MM.1S (cell line): ENCODE measurements around the gene DDX24.

Experiments
- DNase-seq: peaks from one replicate; pipeline ENCODE4 v3.0.0-alpha.2; 2015
- H2AFZ ChIP-seq: fragments of 300-600 bp; sonication (generic); 2 replicates; pipeline ENCODE4 v1.6.0; 2016; ENCODE audit warnings: antibody characterized with exemption, low read length
- H3F3A ChIP-seq: fragments of 300-600 bp; sonication (generic); 2 replicates; pipeline ENCODE4 v1.6.1; 2016; ENCODE audit warnings: mild to moderate bottlenecking, antibody characterized with exemption, low read length, moderate library complexity, mixed read lengths; ENCODE audit not compliant: insufficient read depth
- H3K27ac ChIP-seq: fragments of 300-600 bp; sonication (generic); 2 replicates; pipeline ENCODE4 v1.5.1; 2016; ENCODE audit warnings: mild to moderate bottlenecking, low read length
- H3K27me3 ChIP-seq: fragments of 300-600 bp; sonication (generic); replicated peaks from 2 replicates; pipeline ENCODE4 v1.6.0; 2016; ENCODE audit warnings: low read length; ENCODE audit not compliant: insufficient read depth
- H3K36me3 ChIP-seq: fragments of 300-600 bp; sonication (generic); replicated peaks from 2 replicates; pipeline ENCODE4 v1.6.1; 2016; ENCODE audit warnings: mild to moderate bottlenecking, low read length, mixed read lengths; ENCODE audit not compliant: insufficient read depth
- H3K4me1 ChIP-seq: fragments of 300-600 bp; sonication (generic); 2 replicates; pipeline ENCODE4 v1.6.1; 2016; ENCODE audit warnings: low read length, mixed read lengths
- H3K4me2 ChIP-seq: fragments of 300-600 bp; sonication (generic); 2 replicates; pipeline ENCODE4 v1.6.0; 2016; ENCODE audit warnings: low read depth, low read length
- H3K4me3 ChIP-seq: fragments of 300-600 bp; sonication (generic); 2 replicates; pipeline ENCODE4 v1.5.1; 2016; ENCODE audit warnings: low read length, mixed read lengths
- H3K79me2 ChIP-seq: fragments of 300-600 bp; sonication (generic); 2 replicates; pipeline ENCODE4 v1.6.1; 2016; ENCODE audit warnings: mixed run types, low read length, mixed read lengths
- H3K9ac ChIP-seq: fragments of 300-600 bp; sonication (generic); 2 replicates; pipeline ENCODE4 v1.6.1; 2016; ENCODE audit warnings: low read length, mixed read lengths
- H3K9me2 ChIP-seq: fragments of 300-600 bp; sonication (generic); replicated peaks from 2 replicates; pipeline ENCODE4 v1.6.1; 2016; ENCODE audit warnings: mild to moderate bottlenecking, low read length, mixed read lengths; ENCODE audit not compliant: insufficient read depth
- H3K9me3 ChIP-seq: fragments of 300-600 bp; sonication (generic); replicated peaks from 2 replicates; pipeline ENCODE4 v1.6.1; 2016; ENCODE audit warnings: mild to moderate bottlenecking, low read length, mixed read lengths; ENCODE audit not compliant: insufficient read depth
- H4K20me1 ChIP-seq: fragments of 300-600 bp; sonication (generic); 2 replicates; pipeline ENCODE4 v1.6.1; 2016; ENCODE audit warnings: mild to moderate bottlenecking, low read length, moderate library complexity, mixed read lengths; ENCODE audit not compliant: insufficient read depth
- EZH2 ChIP-seq: fragments of 300-600 bp; sonication (generic); optimal IDR thresholded peaks from 2 replicates; pipeline ENCODE3; 2017; ENCODE audit warnings: low read depth, mild to moderate bottlenecking, antibody characterized with exemption, low read length, mixed read lengths
- EZH2phosphoT487 ChIP-seq: fragments of 300-600 bp; sonication (generic); IDR thresholded peaks from 2 replicates; pipeline ENCODE4 v1.6.1; 2018; ENCODE audit warnings: antibody characterized with exemption, low read length
- TF ChIP-seq, protein P1 (sequence below): fragments of 300-600 bp; sonication (generic); IDR thresholded peaks from 2 replicates; pipeline ENCODE4 v1.5.1; 2016; ENCODE audit warnings: antibody characterized with exemption, low read length, mixed read lengths

DDX24 gene

DNA sequence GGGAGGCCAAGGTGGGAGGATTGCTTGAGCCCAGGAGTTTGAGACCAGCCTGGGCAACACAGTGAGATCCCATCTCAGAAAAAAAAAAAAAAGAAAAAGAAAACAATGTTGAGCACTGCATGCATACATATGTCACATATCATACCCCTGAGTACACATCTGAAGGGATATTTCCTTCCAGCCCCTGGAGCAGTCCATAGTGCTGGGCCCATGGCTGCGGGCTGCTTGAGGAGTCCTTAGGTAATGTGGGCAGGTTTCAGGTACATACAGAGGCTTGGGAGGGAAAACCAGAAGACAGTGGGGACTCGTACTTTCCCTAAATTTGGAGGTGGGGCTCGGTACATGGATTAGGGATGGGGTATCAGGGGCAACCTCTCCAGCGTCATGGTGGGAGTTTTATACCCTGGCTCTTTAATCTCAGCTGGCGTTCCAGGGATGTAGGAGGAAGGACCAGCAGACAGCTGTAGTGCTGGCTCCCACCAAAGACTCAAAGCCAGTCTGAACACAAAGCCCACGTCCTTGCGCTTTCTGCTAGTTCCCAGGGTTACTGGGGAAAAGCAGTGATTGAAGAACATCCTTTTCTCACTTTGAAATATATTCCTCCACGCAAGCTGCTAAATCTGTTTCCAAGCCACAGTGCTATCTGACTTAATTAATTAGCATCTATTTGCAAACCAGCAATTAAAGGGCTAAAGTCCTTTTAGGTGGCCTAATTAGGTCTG is 49.7 kb downstream of the DDX24 start:
- no peak overlapping the region for H3K4me2 ChIP-seq
- H2AFZ ChIP-seq = no peak overlapping the region
- no peaks in the 10 kb centered on the region for H3K9me2 ChIP-seq
- H3K79me2 ChIP-seq = no peaks in the 10 kb centered on the region
- H3K9ac ChIP-seq = no peak overlapping the region
- H3K27ac ChIP-seq = no peak overlapping the region
- no peaks in the 10 kb centered on the region for H3K4me1 ChIP-seq
- no peak for TF ChIP-seq EZH2phosphoT487
- H3K9me3 ChIP-seq = no peaks in the 10 kb centered on the region
- no peaks in the 10 kb centered on the region for H3K36me3 ChIP-seq
- no peak overlapping the region for H3K4me3 ChIP-seq
- H3F3A ChIP-seq = no peaks in the 10 kb centered on the region
- no peak for DNase-seq
- no peaks in the 10 kb centered on the region for H3K27me3 ChIP-seq
- H4K20me1 ChIP-seq = no peaks in the 10 kb centered on the region

GRCh38 chr14:94030571-94030970 is 50.4 kb downstream of the DDX24 start:
- Histone ChIP-seq H2AFZ (no peak overlapping the region), H3K9me3 (no peaks in the 10 kb centered on the region), H3K27me3 (no peaks in the 10 kb centered on the region), H3K9me2 (no peaks in the 10 kb centered on the region), H3F3A (no peaks in the 10 kb centered on the region), H3K4me2 (no peak overlapping the region), H3K9ac (no peak overlapping the region), H3K79me2 (no peaks in the 10 kb centered on the region), H3K27ac (no peak overlapping the region), H3K36me3 (no peaks in the 10 kb centered on the region), H3K4me3 (no peak overlapping the region), H3K4me1 (no peaks in the 10 kb centered on the region), H4K20me1 (no peaks in the 10 kb centered on the region)
- TF ChIP-seq, protein P1, sequence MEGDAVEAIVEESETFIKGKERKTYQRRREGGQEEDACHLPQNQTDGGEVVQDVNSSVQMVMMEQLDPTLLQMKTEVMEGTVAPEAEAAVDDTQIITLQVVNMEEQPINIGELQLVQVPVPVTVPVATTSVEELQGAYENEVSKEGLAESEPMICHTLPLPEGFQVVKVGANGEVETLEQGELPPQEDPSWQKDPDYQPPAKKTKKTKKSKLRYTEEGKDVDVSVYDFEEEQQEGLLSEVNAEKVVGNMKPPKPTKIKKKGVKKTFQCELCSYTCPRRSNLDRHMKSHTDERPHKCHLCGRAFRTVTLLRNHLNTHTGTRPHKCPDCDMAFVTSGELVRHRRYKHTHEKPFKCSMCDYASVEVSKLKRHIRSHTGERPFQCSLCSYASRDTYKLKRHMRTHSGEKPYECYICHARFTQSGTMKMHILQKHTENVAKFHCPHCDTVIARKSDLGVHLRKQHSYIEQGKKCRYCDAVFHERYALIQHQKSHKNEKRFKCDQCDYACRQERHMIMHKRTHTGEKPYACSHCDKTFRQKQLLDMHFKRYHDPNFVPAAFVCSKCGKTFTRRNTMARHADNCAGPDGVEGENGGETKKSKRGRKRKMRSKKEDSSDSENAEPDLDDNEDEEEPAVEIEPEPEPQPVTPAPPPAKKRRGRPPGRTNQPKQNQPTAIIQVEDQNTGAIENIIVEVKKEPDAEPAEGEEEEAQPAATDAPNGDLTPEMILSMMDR = no peak
- no peak for TF ChIP-seq EZH2phosphoT487
- TF ChIP-seq EZH2 = no peak
- DNase-seq = no peak

DNA sequence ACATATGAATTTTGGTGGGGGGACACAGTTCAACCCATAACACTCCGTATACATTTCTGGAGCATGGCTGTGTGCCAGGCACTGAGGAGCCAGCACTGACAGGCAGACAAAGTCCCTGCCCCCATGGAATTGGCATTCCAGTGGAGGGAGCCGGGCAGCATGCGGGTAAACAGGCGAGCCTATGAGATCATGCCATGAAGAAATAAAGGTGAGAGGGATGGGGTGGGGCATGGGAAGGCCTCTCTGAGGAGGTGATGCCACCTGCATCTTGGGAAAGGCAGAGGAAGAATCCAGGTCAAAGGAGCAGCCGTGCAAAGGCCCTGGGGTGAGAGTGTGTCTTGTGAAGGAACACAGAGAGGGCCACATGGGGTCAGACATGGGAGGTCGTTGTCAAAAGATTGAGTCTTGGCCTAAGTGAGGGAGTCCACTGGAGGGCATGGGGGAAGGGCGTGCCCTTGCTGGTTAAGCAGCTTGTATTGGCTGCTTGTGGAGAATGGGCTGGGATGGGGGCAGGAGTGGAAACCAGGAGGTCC is 51.3 kb downstream of the DDX24 start:
- Histone ChIP-seq H3K27me3 (no peaks in the 10 kb centered on the region), H3K79me2 (no peaks in the 10 kb centered on the region), H4K20me1 (no peaks in the 10 kb centered on the region), H3K9me3 (no peaks in the 10 kb centered on the region), H3K9ac (no peak overlapping the region), H3K36me3 (no peaks in the 10 kb centered on the region), H3F3A (no peaks in the 10 kb centered on the region), H2AFZ (no peak overlapping the region), H3K4me1 (no peaks in the 10 kb centered on the region), H3K4me3 (no peak overlapping the region), H3K4me2 (no peak overlapping the region), H3K9me2 (no peaks in the 10 kb centered on the region), H3K27ac (no peak overlapping the region)
- DNase-seq = no peak
- TF ChIP-seq EZH2 (no peak), EZH2phosphoT487 (no peak)
- TF ChIP-seq, protein P1 = no peak

DNA sequence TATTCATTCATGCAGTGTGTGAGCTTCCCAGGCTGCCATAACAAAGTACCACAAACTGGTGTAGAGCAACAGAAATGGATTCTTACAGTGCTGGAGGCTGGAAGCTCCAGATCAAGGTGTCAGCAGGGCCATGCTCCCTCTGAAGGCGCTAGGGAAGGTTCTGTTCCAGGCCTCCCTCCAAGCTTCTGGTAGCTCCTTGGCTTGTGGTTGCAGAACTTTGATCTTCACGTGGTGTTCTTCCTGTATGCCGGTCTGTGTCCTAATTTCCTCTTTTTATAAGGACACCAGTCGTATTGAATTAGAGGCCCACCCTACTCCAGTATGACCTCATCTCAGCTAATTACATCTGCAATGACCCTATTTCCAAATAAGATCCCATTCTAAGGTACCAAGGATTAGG is 51.7 kb downstream of the DDX24 start:
- Histone ChIP-seq H3K9me3 (no peaks in the 10 kb centered on the region), H3K27ac (no peak overlapping the region), H2AFZ (no peak overlapping the region), H3K27me3 (no peaks in the 10 kb centered on the region), H3K9ac (no peak overlapping the region), H3K36me3 (no peaks in the 10 kb centered on the region), H3K4me1 (no peaks in the 10 kb centered on the region), H3K4me3 (no peak overlapping the region), H3F3A (no peaks in the 10 kb centered on the region), H3K9me2 (no peaks in the 10 kb centered on the region), H3K4me2 (no peak overlapping the region), H4K20me1 (no peaks in the 10 kb centered on the region), H3K79me2 (no peaks in the 10 kb centered on the region)
- no peak for DNase-seq
- TF ChIP-seq, protein P1 = no peak
- TF ChIP-seq EZH2 (no peak), EZH2phosphoT487 (no peak)
